CD14-positive monocyte (primary cell): ENCODE results near the gene CDKL5. TPM values are rescaled to one million over a fixed set of nuclear protein-coding genes. Genes with fewer than 3 reads are reported as not detected.

Experiments
- DNase-seq, 3 donors: peaks; one replicate each; pipeline ENCODE4 v3.0.0-alpha.2; 2011 to 2022
- H2AFZ ChIP-seq: 2 replicates; pipeline ENCODE4 v1.6.0; 2012; ENCODE audit warnings: mild to moderate bottlenecking, low read depth, low read length, inconsistent platforms; ENCODE audit not compliant: insufficient read depth, poor library complexity, severe bottlenecking
- H3K27ac ChIP-seq, 2 donors: 1 replicate in 1 of 2; 2 replicates in 1 of 2; pipeline ENCODE4 v1.5.1; 2012 to 2013; ENCODE audit warnings: low read length in 2 of 2, control low read depth in 1 of 2, inconsistent platforms in 1 of 2, low read depth in 1 of 2, mild to moderate bottlenecking in 1 of 2
- H3K27me3 ChIP-seq, 2 donors: one replicate each; pipeline versions ENCODE4 v1.6.0 to v1.6.1; 2011 to 2013; ENCODE audit warnings: low read length in 2 of 2; ENCODE audit not compliant: control insufficient read depth in 2 of 2, insufficient read depth in 2 of 2
- H3K36me3 ChIP-seq, 2 donors: replicated peaks in 1 of 2; 1 replicate in 1 of 2; 2 replicates in 1 of 2; pipeline versions ENCODE4 v1.5.1 to v1.6.1; 2012 to 2013; ENCODE audit warnings: low read length in 2 of 2, control low read depth in 1 of 2, inconsistent platforms in 1 of 2, mild to moderate bottlenecking in 1 of 2; ENCODE audit not compliant: insufficient read depth in 2 of 2, control insufficient read depth in 1 of 2
- H3K4me1 ChIP-seq, 2 donors: 1 replicate in 1 of 2; 2 replicates in 1 of 2; pipeline versions ENCODE4 v1.5.1 to v1.6.1; 2012 to 2013; ENCODE audit warnings: low read length in 2 of 2, control low read depth in 1 of 2, inconsistent platforms in 1 of 2, mild to moderate bottlenecking in 1 of 2, moderate library complexity in 1 of 2; ENCODE audit not compliant: insufficient read depth in 2 of 2, control insufficient read depth in 1 of 2
- H3K4me2 ChIP-seq: replicated peaks from 2 replicates; pipeline ENCODE3; 2012; ENCODE audit warnings: low read length, moderate library complexity, mild to moderate bottlenecking; ENCODE audit not compliant: poor library complexity, severe bottlenecking; ENCODE audit errors: extremely low read depth
- H3K4me3 ChIP-seq, 3 experiments: fragments of 200-600 bp in 1 of 3; sonication (generic) in 1 of 3; replicated peaks in 1 of 3; 1 replicate in 2 of 3; 2 replicates in 1 of 3; pipeline ENCODE4 v1.5.1; 2011 to 2013; ENCODE audit warnings: low read length in 3 of 3, mild to moderate bottlenecking in 3 of 3, control low read depth in 2 of 3, low read depth in 2 of 3, inconsistent platforms in 1 of 3, moderate library complexity in 1 of 3
- H3K79me2 ChIP-seq: 2 replicates; pipeline ENCODE4 v1.6.0; 2012; ENCODE audit warnings: mild to moderate bottlenecking, control low read depth, inconsistent platforms, low read length, moderate library complexity; ENCODE audit not compliant: insufficient read depth
- H3K9ac ChIP-seq: 2 replicates; pipeline ENCODE4 v1.6.0; 2017; ENCODE audit warnings: low read length, mild to moderate bottlenecking; ENCODE audit not compliant: insufficient read depth, poor library complexity, severe bottlenecking
- H3K9me3 ChIP-seq, 2 donors: replicated peaks in 1 of 2; 1 replicate in 1 of 2; 2 replicates in 1 of 2; pipeline versions ENCODE4 v1.5.1 to v1.6.1; 2012 to 2013; ENCODE audit warnings: low read length in 2 of 2, control low read depth in 1 of 2; ENCODE audit not compliant: control insufficient read depth in 1 of 2, insufficient read depth in 1 of 2
- H4K20me1 ChIP-seq: 2 replicates; pipeline ENCODE4 v1.6.0; 2012; ENCODE audit warnings: mild to moderate bottlenecking, low read length, control low read depth, moderate library complexity; ENCODE audit not compliant: insufficient read depth
- H3K27ac Mint-ChIP-seq, 7 donors: one replicate each; pipeline ENCODE4 v1.8.0; 2020; ENCODE audit warnings: mild to moderate bottlenecking in 7 of 7, mixed read lengths in 7 of 7, moderate library complexity in 6 of 7, inconsistent platforms in 2 of 7
- H3K27me3 Mint-ChIP-seq, 3 donors: one replicate each; pipeline ENCODE4 v1.8.0; 2021 to 2022; ENCODE audit warnings: low read depth in 3 of 3, mild to moderate bottlenecking in 3 of 3, mixed read lengths in 3 of 3, moderate library complexity in 3 of 3, inconsistent platforms in 1 of 3
- H3K36me3 Mint-ChIP-seq, 2 donors: one replicate each; pipeline ENCODE4 v1.8.0; 2020; ENCODE audit warnings: mixed read lengths in 2 of 2, inconsistent platforms in 1 of 2, mild to moderate bottlenecking in 1 of 2
- H3K4me1 Mint-ChIP-seq: one replicate; pipeline ENCODE4 v1.8.0; 2020; ENCODE audit warnings: mild to moderate bottlenecking, mixed read lengths
- H3K4me3 Mint-ChIP-seq, 2 donors: one replicate each; pipeline ENCODE4 v1.8.0; 2020; ENCODE audit warnings: mild to moderate bottlenecking in 2 of 2, mixed read lengths in 2 of 2, moderate library complexity in 1 of 2
- H3K9me3 Mint-ChIP-seq, 7 donors: one replicate each; pipeline ENCODE4 v1.8.0; 2020 to 2022; ENCODE audit warnings: mixed read lengths in 7 of 7, mild to moderate bottlenecking in 6 of 7, moderate library complexity in 6 of 7, inconsistent platforms in 2 of 7
- WGBS: methylation state at CpG from one replicate; pipeline ENCODE4 v1.1.5; 2013; ENCODE audit warnings: missing lambda C conversion rate; ENCODE audit not compliant: insufficient coverage; 5-methylcytosine and 5-hydroxymethylcytosine counted together
- intact Hi-C, 2 donors: fragments of 100-400 bp; cut with micrococcal nuclease; formaldehyde crosslinking; loops; one replicate each; pipeline versions ENCODE4 v1.15.0 to v1.15.1; 2023
- polyA plus RNA-seq, 3 donors: library from polyadenylated mRNA; depleted of rRNA in 1 of 3; unstranded in 2 of 3; stranded (reverse) in 1 of 3; fragments of 300-500 nt in 2 of 3; fragments of >200 nt in 1 of 3; fragmentation: Illumina TruSeq in 2 of 3; gene quantifications; 1 replicate in 2 of 3; 2 replicates in 1 of 3; pipeline ENCODE4 v1.2.3, GENCODE V29; 2012 to 2021
- TF ChIP-seq, protein P1 (sequence below): fragments of 200-600 bp; IDR thresholded peaks from one replicate; pipeline ENCODE4 v1.8.0; 2022; ENCODE audit warnings: antibody characterized with exemption, mild to moderate bottlenecking

CDKL5 gene
- polyA plus RNA-seq, 3 donors, result 0.54 to 3.6 (median 1.4) TPM

GRCh38 chrX:18687856-18688495 lies 262.6 kb downstream of the CDKL5 start:
- H3K4me3 ChIP-seq, result peak overlapping the region in 2 of 3 experiments; percentile 30 to 41
- TF ChIP-seq, protein P1, sequence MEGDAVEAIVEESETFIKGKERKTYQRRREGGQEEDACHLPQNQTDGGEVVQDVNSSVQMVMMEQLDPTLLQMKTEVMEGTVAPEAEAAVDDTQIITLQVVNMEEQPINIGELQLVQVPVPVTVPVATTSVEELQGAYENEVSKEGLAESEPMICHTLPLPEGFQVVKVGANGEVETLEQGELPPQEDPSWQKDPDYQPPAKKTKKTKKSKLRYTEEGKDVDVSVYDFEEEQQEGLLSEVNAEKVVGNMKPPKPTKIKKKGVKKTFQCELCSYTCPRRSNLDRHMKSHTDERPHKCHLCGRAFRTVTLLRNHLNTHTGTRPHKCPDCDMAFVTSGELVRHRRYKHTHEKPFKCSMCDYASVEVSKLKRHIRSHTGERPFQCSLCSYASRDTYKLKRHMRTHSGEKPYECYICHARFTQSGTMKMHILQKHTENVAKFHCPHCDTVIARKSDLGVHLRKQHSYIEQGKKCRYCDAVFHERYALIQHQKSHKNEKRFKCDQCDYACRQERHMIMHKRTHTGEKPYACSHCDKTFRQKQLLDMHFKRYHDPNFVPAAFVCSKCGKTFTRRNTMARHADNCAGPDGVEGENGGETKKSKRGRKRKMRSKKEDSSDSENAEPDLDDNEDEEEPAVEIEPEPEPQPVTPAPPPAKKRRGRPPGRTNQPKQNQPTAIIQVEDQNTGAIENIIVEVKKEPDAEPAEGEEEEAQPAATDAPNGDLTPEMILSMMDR, result no peak
- peak in 2 of 3 donors; percentile 52 to 53 for DNase-seq
- intact Hi-C loops, result no loop called here
- no peaks in the 10 kb centered on the region for H3K79me2 ChIP-seq
- no CpG with 5 or more reads among the region's 7 CpGs for WGBS
- peaks cover 43 to 49% of the 10 kb centered on the region in 2 donors for H3K4me1 ChIP-seq
- H3K9me3 Mint-ChIP-seq, result no peaks in the 10 kb centered on the region
- H3K36me3 ChIP-seq, result no peaks in the 10 kb centered on the region
- H3K9ac ChIP-seq, result no peak overlapping the region
- H4K20me1 ChIP-seq, result no peaks in the 10 kb centered on the region
- no peaks in the 10 kb centered on the region for H3K36me3 Mint-ChIP-seq
- H3K27me3 Mint-ChIP-seq, result peaks cover 0 to 7% (median 2%) of the 10 kb centered on the region in 3 donors
- H3K27me3 ChIP-seq, result no peaks in the 10 kb centered on the region
- peaks cover 48% of the 10 kb centered on the region for H3K4me1 Mint-ChIP-seq
- H3K27ac ChIP-seq, result peak overlapping the region; percentile 32 to 71
- peak overlapping the region; percentile 50 to 71 for H3K4me3 Mint-ChIP-seq
- no peaks in the 10 kb centered on the region for H3K9me3 ChIP-seq
- peak overlapping the region; percentile 80 to 93 (median 88) for H3K27ac Mint-ChIP-seq
- H3K4me2 ChIP-seq, result peak overlapping the region; percentile 56
- no peak overlapping the region for H2AFZ ChIP-seq

- H3K4me3 Mint-ChIP-seq, result no peak overlapping the region
- whole genome bisulfite sequencing, result no CpG with 5 or more reads among the region's 1 CpG
- DNase-seq, result no peak
- TF ChIP-seq, protein P1, result no peak
- H2AFZ ChIP-seq, result no peak overlapping the region
- H3K4me1 ChIP-seq, result peaks cover 36 to 44% of the 10 kb centered on the region in 2 donors
- H3K27me3 Mint-ChIP-seq, result peaks cover 0 to 6% (median 1%) of the 10 kb centered on the region in 3 donors
- H3K27ac ChIP-seq, result no peak overlapping the region
- intact Hi-C loops, result no loop called here
- H3K9me3 ChIP-seq, result peaks cover 4 to 5% of the 10 kb centered on the region in 2 donors
- peak overlapping the region in 1 of 7 donors; percentile 2 for H3K27ac Mint-ChIP-seq
- H3K36me3 ChIP-seq, result no peaks in the 10 kb centered on the region
- H3K36me3 Mint-ChIP-seq, result no peaks in the 10 kb centered on the region
- no peaks in the 10 kb centered on the region for H3K79me2 ChIP-seq
- peaks cover 44% of the 10 kb centered on the region for H3K4me1 Mint-ChIP-seq
- no peak overlapping the region for H3K4me2 ChIP-seq
- no peak overlapping the region for H3K4me3 ChIP-seq
- no peaks in the 10 kb centered on the region for H3K27me3 ChIP-seq
- no peaks in the 10 kb centered on the region for H4K20me1 ChIP-seq
- no peak overlapping the region for H3K9ac ChIP-seq
- peaks cover 0 to 12% (median 7%) of the 10 kb centered on the region in 7 donors for H3K9me3 Mint-ChIP-seq
These were observed 266.0 kb downstream of the CDKL5 start for GRCh38 chrX:18691431-18691830.
